Activated CD4-positive, alpha-beta T cell treated with anti-CD3 and anti-CD28 coated beads, Interleukin-2, amount 50 U/mL, for 4 hours (primary cell): Measurements from ENCODE around the gene KRTAP12-4.
"Not testable (repeated sequence)": the region's sequence is repeated elsewhere in the genome, so short reads cannot be mapped to it uniquely, and the experiment has no call there.

Experiments used
- DNase-seq, 2 experiments: peaks; one replicate each; pipeline ENCODE4 v3.0.0-alpha.2; 2020

Gene KRTAP12-4

GRCh38 chr21:44686843-44687561, 32.5 kb upstream of the KRTAP12-4 start:
- DNase-seq = no peak

GRCh38 chr21:44686000-44686781, 31.7 kb upstream of the KRTAP12-4 start:
- no peak for DNase-seq

GRCh38 chr21:44685050-44685449, 30.6 kb upstream of the KRTAP12-4 start:
- DNase-seq = not testable (repeated sequence)

GRCh38 chr21:44684483-44684882, 30.0 kb upstream of the KRTAP12-4 start:
- DNase-seq = no peak

GRCh38 chr21:44684077-44684476, 29.6 kb upstream of the KRTAP12-4 start:
- no peak for DNase-seq

- no peak for DNase-seq
Observed at GRCh38 chr21:44682580-44683151, 28.2 kb upstream of the KRTAP12-4 start.

GRCh38 chr21:44681861-44682579, 27.6 kb upstream of the KRTAP12-4 start, which contains the start of gene KRTAP12-1:
TSS of gene KRTAP12-1 (minus strand) at chr21:44682163. CDS start at chr21:44682123, 40 bp downstream.
- no peak for DNase-seq

GRCh38 chr21:44681152-44681551, 26.7 kb upstream of the KRTAP12-4 start:
- DNase-seq = no peak

- no peak for DNase-seq
Observed at GRCh38 chr21:44677881-44678280, 23.4 kb upstream of the KRTAP12-4 start.

- DNase-seq = no peak
Observed at GRCh38 chr21:44671911-44672310, 17.5 kb upstream of the KRTAP12-4 start.

- no peak for DNase-seq
Observed at GRCh38 chr21:44670642-44671432, 16.4 kb upstream of the KRTAP12-4 start.

GRCh38 chr21:44667612-44668011, 13.2 kb upstream of the KRTAP12-4 start:
- no peak for DNase-seq

- DNase-seq = no peak
Observed at GRCh38 chr21:44666401-44667320, 12.2 kb upstream of the KRTAP12-4 start, which contains the start of gene KRTAP12-2. TSS of gene KRTAP12-2 (minus strand) at chr21:44666927. CDS start at chr21:44666886, 41 bp downstream.

GRCh38 chr21:44664691-44665090, 10.2 kb upstream of the KRTAP12-4 start:
- DNase-seq = no peak

- DNase-seq = not testable (repeated sequence)
Observed at GRCh38 chr21:44661567-44661966, 7.1 kb upstream of the KRTAP12-4 start.

- DNase-seq = no peak
Observed at GRCh38 chr21:44658913-44659595, 4.6 kb upstream of the KRTAP12-4 start.

- no peak for DNase-seq
Observed at GRCh38 chr21:44658541-44658910, 4.1 kb upstream of the KRTAP12-4 start.

- peak in 1 of 2 experiments; percentile 21 for DNase-seq
Observed at GRCh38 chr21:44657635-44658540, 3.4 kb upstream of the KRTAP12-4 start, which contains the start of gene KRTAP12-3. TSS of gene KRTAP12-3 (plus strand) at chr21:44657932. CDS start at chr21:44657980, 48 bp downstream.

GRCh38 chr21:44656868-44657267, 2.4 kb upstream of the KRTAP12-4 start:
- no peak for DNase-seq
